ENCODE measurements around the gene PACRG.
A peak's percentile ranks its signal among the peaks of the same experiment; 100 is the strongest.
"Not testable (repeated sequence)": the region's sequence is repeated elsewhere in the genome, so short reads cannot be mapped to it uniquely, and the experiment has no call there.

PACRG gene

DNA sequence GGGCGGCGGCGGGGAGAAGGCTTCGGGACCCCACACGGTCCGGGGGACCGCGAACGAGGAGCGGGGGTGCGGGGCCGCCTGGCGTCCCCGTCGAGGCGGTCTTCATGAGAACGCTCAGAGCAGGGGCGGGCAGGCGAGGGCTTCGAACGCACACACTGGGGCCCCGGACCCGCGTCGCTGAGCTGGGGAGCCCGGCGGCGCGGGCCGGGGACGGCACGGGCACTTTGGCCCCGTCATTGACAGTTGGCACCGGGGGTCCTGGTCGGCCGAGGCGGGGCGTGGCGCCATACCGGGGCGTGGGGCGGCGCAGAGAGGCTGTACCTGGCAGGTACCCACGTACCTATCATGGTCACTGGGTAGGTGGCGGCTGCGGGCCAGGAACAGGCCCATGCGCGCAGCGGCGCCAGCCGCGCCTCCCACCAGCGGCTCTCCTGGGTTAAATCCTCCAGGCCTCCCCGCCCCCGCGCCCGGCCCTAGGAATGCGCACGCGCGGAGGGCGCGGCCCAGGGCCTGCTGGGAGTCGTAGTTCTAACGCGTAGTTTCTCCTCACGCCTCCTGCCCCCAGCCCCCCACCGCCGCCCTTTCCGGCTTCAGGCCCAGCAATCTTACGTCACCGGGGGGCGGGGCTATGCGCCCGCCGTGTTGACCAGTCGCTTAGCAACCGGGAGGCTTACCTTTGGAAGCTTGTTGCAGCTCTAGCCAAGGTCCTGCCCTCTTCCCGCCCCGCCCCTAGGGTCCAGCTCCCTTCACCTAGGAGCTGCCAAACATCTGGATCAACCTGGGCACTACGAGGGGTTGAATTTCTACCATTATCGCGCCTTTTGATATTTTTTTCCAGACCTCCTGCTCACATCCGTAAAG is at the start of gene PACRG, which contains the start of gene PRKN:
Gene PACRG (plus strand): TSS at position 653 of the 861 bp plus-strand sequence.
Gene PRKN (minus strand): TSS at position 445 of the 861 bp plus-strand sequence.
- peak; percentile 97 for DNase-seq

DNA sequence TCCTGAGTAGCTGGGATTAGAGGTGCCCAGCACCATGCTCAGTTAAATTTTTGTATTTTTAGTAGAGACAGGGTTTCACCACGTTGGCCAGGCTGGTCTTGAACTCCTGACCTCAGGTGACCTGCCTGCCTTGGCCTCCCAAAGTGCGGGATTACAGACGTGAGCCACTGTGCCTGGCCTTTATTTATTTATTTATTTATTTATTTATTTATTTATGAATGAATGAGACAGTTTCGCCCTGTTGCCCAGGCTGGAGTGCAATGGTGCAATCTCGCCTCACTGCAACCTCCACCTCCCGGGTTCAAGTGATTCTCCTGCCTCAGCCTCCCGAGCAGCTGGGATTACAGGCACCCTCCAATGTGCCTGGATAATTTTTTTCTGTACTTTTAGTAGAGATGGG is 48.9 kb upstream of the PACRG start:
- not testable (repeated sequence) for DNase-seq

GRCh38 chr6:162679681-162680080 is 48.1 kb upstream of the PACRG start:
- DNase-seq, result no peak

- no peak for DNase-seq
Measured at GRCh38 chr6:162680367-162680766, 47.4 kb upstream of the PACRG start.

GRCh38 chr6:162680871-162681270 is 46.9 kb upstream of the PACRG start:
- no peak for DNase-seq

GRCh38 chr6:162681447-162681846 is 46.3 kb upstream of the PACRG start:
- DNase-seq, result no peak

GRCh38 chr6:162683135-162683534 is 44.6 kb upstream of the PACRG start:
- DNase-seq, result no peak

DNA sequence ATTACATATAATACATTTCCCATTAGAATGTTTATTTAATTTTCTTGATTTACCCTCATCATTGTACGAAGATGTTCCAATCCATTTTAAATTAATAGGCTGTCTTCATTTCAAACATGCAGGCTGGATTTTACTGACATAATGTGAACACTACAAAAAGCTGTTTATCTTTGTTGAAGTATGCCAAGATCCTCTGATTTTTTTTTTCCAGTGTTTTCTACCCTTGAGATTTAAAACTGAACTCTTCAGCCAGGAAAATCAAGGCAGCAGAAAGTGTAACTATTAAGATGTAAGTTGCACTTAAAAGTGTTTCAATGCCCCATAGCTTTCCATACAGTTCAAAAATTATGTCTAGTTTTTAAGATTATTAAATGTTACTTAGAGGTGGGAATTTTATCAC is 43.7 kb upstream of the PACRG start:
- no peak for DNase-seq

DNA sequence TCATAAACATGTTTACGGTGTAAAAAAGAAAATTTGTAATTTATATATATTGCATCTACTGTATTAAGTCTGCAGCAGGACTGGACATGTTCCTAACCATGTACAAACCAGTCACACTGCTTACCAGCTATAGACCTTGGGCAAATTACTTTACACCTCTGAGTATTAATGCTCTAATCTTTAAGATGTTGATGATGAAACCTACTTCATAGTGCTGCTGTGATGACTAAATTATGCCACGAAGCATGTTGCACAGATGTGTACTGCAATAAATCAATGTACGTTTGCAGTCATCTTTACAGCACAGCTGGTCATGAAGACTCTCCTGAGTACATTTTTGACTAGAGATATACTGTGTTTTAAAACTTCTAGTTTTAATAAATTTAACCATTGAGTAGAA is 42.8 kb upstream of the PACRG start:
- no peak for DNase-seq

DNA sequence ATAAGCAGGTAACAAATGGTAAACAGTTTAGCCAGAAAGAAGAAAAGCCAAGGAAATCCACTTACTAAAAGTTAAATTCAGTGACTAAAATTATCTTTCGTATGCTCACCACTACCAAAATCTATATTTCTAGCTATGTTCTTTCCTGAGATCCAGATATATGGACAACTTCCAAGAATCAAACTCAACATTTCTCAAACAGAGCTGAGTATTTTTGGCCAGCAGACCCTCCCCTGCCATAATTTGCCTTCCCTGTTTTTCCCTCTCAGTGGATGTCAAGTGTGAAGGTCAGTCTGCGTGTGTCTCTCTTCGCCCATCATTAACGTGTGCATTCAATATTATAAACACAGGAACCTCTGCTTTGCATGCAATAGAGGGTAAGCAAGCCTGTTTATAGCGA is 42.2 kb upstream of the PACRG start:
- no peak for DNase-seq

- no peak for DNase-seq
Measured at GRCh38 chr6:162688751-162689345, 38.9 kb upstream of the PACRG start.

GRCh38 chr6:162690158-162690557 is 37.6 kb upstream of the PACRG start:
- no peak for DNase-seq

GRCh38 chr6:162697872-162698403 is 29.8 kb upstream of the PACRG start:
- no peak for DNase-seq

- DNase-seq, result no peak
Measured at GRCh38 chr6:162698440-162698839, 29.3 kb upstream of the PACRG start.

- DNase-seq, result no peak
Measured at GRCh38 chr6:162699961-162700360, 27.8 kb upstream of the PACRG start.

- no peak for DNase-seq
Measured at GRCh38 chr6:162700966-162701365, 26.8 kb upstream of the PACRG start.

DNA sequence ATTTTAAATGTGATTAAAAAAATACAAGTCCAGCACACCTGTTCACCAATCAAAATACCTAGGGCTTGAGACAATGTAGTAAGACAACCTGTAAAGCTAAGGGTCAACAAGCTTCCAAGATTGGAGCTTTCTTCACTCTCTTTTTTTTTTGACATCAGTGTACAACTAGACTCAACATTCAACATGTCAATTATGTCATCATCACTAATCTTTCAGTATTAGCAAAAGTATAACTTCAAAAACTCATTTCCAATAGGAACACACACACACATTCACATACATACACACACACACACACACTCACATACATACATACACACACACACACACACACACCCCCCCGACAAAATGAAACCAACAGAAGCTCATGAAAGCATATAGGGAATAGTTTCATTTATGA is 26.2 kb upstream of the PACRG start:
- DNase-seq, result no peak

DNA sequence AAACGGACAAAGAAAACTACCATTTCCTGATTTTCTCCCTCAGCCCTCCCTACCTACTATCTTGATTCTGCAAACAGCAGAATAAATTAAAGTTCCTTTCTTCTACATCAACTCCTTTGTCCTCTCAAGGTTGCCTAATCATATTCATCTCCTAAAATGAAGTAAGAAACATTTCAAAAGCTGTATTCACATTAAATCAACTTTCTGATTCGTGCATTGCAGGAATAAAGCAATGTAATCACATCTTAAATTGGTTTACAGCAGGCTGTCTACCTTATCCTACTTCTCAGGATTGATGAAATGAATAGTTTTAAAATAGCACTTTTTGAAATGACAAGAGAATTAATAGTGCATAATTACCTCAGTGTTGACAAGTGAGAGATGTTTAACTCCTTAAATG is 25.3 kb upstream of the PACRG start:
- no peak for DNase-seq

DNA sequence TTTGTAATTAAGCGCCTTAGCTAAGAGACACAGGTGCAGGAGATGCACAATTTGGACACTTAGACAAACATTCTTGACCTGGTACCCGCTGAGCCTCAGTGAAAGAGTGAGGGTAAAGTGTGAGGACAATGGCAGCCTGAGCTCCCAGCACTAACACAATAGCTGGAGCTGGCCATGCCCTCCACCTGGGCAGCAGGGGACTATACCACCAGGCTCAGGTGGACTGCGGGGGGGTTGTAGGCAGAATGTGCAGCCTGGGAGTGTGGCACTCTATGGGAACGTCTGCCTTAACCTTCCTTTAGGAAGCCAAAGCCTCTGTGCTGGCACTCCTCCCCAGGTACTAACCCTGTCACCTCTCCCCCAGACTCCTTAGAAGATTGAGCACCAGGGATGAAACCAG is 23.8 kb upstream of the PACRG start:
- DNase-seq, result no peak

GRCh38 chr6:162705736-162706135 is 22.0 kb upstream of the PACRG start:
- no peak for DNase-seq

GRCh38 chr6:162706232-162706631 is 21.5 kb upstream of the PACRG start:
- DNase-seq, result no peak

GRCh38 chr6:162708971-162709370 is 18.8 kb upstream of the PACRG start:
- no peak for DNase-seq

DNA sequence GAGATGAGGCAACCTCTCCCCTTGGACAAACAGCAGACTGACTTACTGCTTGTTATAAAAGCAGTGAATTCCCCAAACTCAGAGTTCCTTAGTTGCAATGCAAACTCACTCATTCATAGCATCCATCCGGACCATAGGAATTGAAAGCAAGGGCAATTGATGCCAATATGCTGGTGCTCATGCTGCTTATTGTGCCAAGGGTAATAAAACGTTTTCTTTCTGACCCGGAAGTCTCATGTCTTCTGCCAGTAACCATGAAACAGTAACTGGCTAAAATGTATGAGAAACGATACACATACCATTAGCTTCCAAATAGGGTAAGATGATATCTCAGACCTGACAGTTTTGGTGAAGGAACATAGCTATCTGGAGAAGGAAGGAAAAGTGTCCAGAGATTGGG is 18.3 kb upstream of the PACRG start:
- DNase-seq, result no peak

- no peak for DNase-seq
Measured at GRCh38 chr6:162710419-162710818, 17.4 kb upstream of the PACRG start.
